ENCODE results near the gene SAPCD2. TPM values are rescaled to one million over a fixed set of nuclear protein-coding genes. Genes with fewer than 3 reads are reported as not detected.

Gene SAPCD2
- total and polyA plus RNA-seq, 2 experiments from 2014 or later, result 4.7 to 42.1 TPM

- Histone ChIP-seq H3K4me1 (ENCODE audit: low read depth) (no peaks in the 10 kb centered on the region), H3K27me3 (peaks cover 16% of the 10 kb centered on the region), H3K9me3 (ENCODE audit: low read depth) (no peaks in the 10 kb centered on the region), H3K4me3 (no peak overlapping the region), H3K36me3 (no peaks in the 10 kb centered on the region), H3K27ac (no peak overlapping the region)
- DNase-seq (ENCODE audit: low read depth in 1 of 2, low spot score in 1 of 2), result no peak
- TF ChIP-seq, protein P1, sequence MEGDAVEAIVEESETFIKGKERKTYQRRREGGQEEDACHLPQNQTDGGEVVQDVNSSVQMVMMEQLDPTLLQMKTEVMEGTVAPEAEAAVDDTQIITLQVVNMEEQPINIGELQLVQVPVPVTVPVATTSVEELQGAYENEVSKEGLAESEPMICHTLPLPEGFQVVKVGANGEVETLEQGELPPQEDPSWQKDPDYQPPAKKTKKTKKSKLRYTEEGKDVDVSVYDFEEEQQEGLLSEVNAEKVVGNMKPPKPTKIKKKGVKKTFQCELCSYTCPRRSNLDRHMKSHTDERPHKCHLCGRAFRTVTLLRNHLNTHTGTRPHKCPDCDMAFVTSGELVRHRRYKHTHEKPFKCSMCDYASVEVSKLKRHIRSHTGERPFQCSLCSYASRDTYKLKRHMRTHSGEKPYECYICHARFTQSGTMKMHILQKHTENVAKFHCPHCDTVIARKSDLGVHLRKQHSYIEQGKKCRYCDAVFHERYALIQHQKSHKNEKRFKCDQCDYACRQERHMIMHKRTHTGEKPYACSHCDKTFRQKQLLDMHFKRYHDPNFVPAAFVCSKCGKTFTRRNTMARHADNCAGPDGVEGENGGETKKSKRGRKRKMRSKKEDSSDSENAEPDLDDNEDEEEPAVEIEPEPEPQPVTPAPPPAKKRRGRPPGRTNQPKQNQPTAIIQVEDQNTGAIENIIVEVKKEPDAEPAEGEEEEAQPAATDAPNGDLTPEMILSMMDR (IDR thresholded peaks at IDR 0.05; ENCODE audit: low read depth, low read length), result no peak
Measured at GRCh38 chr9:137039611-137040366, 30.6 kb downstream of the SAPCD2 start.

DNA sequence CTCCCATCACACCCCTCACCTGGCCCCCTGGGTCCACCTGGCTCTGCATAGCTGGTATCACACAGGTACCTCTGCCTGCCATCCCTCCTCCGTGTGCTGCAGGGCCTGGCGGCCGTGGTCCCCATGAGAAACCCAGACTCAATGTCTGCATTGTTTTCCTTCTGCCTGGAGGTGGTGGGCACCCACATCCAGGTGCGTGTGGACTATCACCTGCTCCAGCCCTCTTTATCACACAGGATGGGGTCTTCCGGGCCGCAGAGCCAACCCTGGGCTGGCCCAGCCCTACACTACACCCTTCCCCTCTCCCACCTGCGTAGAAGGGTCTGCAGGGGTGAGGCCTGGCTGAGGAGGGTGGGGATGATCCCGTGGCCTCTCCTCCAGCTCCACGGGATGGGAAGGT, 31.4 kb downstream of the SAPCD2 start:
- Histone ChIP-seq H3K4me1 (ENCODE audit: low read depth) (no peaks in the 10 kb centered on the region), H3K4me3 (no peak overlapping the region), H3K9me3 (ENCODE audit: low read depth) (no peaks in the 10 kb centered on the region), H3K27ac (no peak overlapping the region), H3K36me3 (no peaks in the 10 kb centered on the region), H3K27me3 (peaks cover 8% of the 10 kb centered on the region)
- no peak for DNase-seq (ENCODE audit: low read depth in 1 of 2, low spot score in 1 of 2)
- TF ChIP-seq, protein P1 (IDR thresholded peaks at IDR 0.05; ENCODE audit: low read depth, low read length), result no peak

GRCh38 chr9:137037483-137037882, 32.9 kb downstream of the SAPCD2 start:
- no peaks in the 10 kb centered on the region for H3K9me3 ChIP-seq (ENCODE audit: low read depth)
- no peaks in the 10 kb centered on the region for H3K27me3 ChIP-seq
- H3K27ac ChIP-seq, result no peak overlapping the region
- H3K4me3 ChIP-seq, result no peak overlapping the region
- no peaks in the 10 kb centered on the region for H3K36me3 ChIP-seq
- H3K4me1 ChIP-seq (ENCODE audit: low read depth), result no peaks in the 10 kb centered on the region
- DNase-seq (ENCODE audit: low read depth in 1 of 2, low spot score in 1 of 2), result no peak
- TF ChIP-seq, protein P1 (IDR thresholded peaks at IDR 0.05; ENCODE audit: low read depth, low read length), result no peak

DNA sequence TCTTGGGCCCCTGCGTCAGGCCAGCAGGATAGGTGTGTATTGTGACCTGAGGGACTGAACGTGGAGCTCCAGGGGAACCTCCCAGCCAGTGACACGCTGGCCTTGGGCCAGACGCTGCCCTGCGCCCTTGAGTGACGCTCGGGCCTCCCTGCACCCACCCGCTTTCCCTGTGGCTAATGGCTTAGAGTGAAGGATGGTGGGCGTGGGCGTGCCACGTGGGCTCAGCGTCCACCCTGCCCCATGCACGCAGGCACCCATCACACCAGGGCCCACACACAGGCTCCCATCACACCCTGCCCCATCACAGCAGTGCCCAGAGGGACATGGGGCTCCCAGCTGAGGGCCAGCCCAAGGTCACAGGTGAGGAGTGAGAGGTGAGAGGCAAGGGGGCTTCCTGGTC, 33.3 kb downstream of the SAPCD2 start:
- Histone ChIP-seq H3K36me3 (no peaks in the 10 kb centered on the region), H3K4me1 (ENCODE audit: low read depth) (no peaks in the 10 kb centered on the region), H3K4me3 (no peak overlapping the region), H3K27me3 (no peaks in the 10 kb centered on the region), H3K9me3 (ENCODE audit: low read depth) (no peaks in the 10 kb centered on the region), H3K27ac (no peak overlapping the region)
- TF ChIP-seq, protein P1 (IDR thresholded peaks at IDR 0.05; ENCODE audit: low read depth, low read length), result no peak
- DNase-seq (ENCODE audit: low read depth in 1 of 2, low spot score in 1 of 2), result no peak

DNA sequence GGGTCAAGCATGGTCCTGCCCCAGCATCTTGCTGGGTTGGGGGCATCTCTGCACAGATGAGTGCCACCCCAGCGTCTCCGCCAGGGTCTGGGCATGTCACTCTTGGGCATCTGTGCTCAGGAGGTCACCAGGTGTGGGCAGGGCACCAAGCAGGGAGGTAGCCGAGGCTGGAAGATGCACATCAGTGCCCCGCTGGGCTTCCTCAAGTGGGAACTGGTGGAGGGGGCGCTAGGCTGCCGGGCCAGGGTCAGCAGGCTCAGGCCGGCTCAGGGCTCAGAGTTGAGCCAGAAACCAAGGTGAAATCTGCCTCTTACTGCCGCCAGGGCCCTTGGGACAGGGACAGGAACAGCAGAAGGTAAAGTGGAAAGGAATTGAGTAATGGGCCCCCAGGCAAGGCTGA, 34.4 kb downstream of the SAPCD2 start:
- H3K4me3 ChIP-seq, result no peak overlapping the region
- no peaks in the 10 kb centered on the region for H3K9me3 ChIP-seq (ENCODE audit: low read depth)
- no peaks in the 10 kb centered on the region for H3K4me1 ChIP-seq (ENCODE audit: low read depth)
- H3K27ac ChIP-seq, result no peak overlapping the region
- no peaks in the 10 kb centered on the region for H3K36me3 ChIP-seq
- DNase-seq (ENCODE audit: low read depth in 1 of 2, low spot score in 1 of 2), result no peak
- no peaks in the 10 kb centered on the region for H3K27me3 ChIP-seq
- TF ChIP-seq, protein P1 (IDR thresholded peaks at IDR 0.05; ENCODE audit: low read depth, low read length), result no peak

All from cardiac muscle cell (in vitro differentiated cells and primary cell).